HepG2 (cell line): ENCODE measurements around the gene DGCR8. TPM values are rescaled to one million over a fixed set of nuclear protein-coding genes. Genes with fewer than 3 reads are reported as not detected.

ENCODE experiments used
- ATAC-seq: fragments of 200-7000 bp; cut with Tn5 transposase; 3 replicates; pipeline ENCODE4 v1.9.1; 2020; ENCODE audit warnings: mild to moderate bottlenecking, moderate library complexity
- BruUV-seq: library from RNA; stranded (reverse); fragments of 400-500 nt; replicated peaks from 2 replicates; lab custom pipeline; 2021; lab: Mats Ljungman, UMichigan
- CTCF ChIA-PET: fragments of 300-600 bp; formaldehyde crosslinking; extraction: SDS; loops from one replicate; lab custom pipeline; 2021; ENCODE audit warnings: low total read pairs, inconsistent platforms, low intra/inter-chr PET ratio; lab: Yijun Ruan, JAX
- POLR2A ChIA-PET: fragments of 350-600 bp; sonication (Branson Sonifier 250); formaldehyde crosslinking; loops from one replicate; lab custom pipeline; 2020; ENCODE audit warnings: antibody characterized with exemption, inconsistent platforms; lab: Yijun Ruan, JAX
- DNase-seq: peaks from one replicate; pipeline ENCODE4 v3.0.0-alpha.2; 2015; ENCODE audit warnings: low spot score
- FAIRE-seq: peaks from 3 replicates; lab custom pipeline; 2011; peaks lifted over from hg19 to GRCh38; lab: Jason Lieb, UNC
- H2AFZ ChIP-seq: one replicate; pipeline ENCODE4 v1.6.1; 2011; ENCODE audit warnings: low read length, inconsistent platforms
- H3K27ac ChIP-seq: fragments of 300-600 bp; 3 replicates; pipeline ENCODE4 v1.8.0; 2011; ENCODE audit warnings: mixed run types, mild to moderate bottlenecking, mixed read lengths, low read length, inconsistent platforms; ENCODE audit not compliant: insufficient read depth; ENCODE audit errors: extremely low read length
- H3K27me3 ChIP-seq, 2 experiments: fragments of 200-600 bp in 1 of 2; 2 replicates in 1 of 2; 3 replicates in 1 of 2; pipeline versions ENCODE4 v1.6.0 to v1.8.0; 2011; ENCODE audit warnings: low read length in 2 of 2, mild to moderate bottlenecking in 2 of 2, moderate library complexity in 2 of 2, inconsistent platforms in 1 of 2; ENCODE audit not compliant: insufficient read depth in 2 of 2, control insufficient read depth in 1 of 2
- H3K36me3 ChIP-seq, 2 experiments: fragments of 200-600 bp in 1 of 2; replicated peaks in 1 of 2; 2 replicates in 1 of 2; 3 replicates in 1 of 2; pipeline versions ENCODE4 v1.5.1 to v1.8.0; 2011; ENCODE audit warnings: low read length in 2 of 2, inconsistent platforms in 1 of 2; ENCODE audit not compliant: insufficient read depth in 2 of 2, control insufficient read depth in 1 of 2
- H3K4me1 ChIP-seq: 2 replicates; pipeline ENCODE4 v1.5.1; 2012; ENCODE audit warnings: low read length, inconsistent platforms; ENCODE audit not compliant: insufficient read depth
- H3K4me2 ChIP-seq: 2 replicates; pipeline ENCODE4 v1.6.0; 2011; ENCODE audit warnings: low read depth, low read length, inconsistent platforms
- H3K4me3 ChIP-seq, 3 experiments: fragments of 200-600 bp in 1 of 3; sonication (generic), shearing (Covaris generic) in 1 of 3; replicated peaks in 1 of 3; 2 replicates each; pipeline ENCODE4 v1.5.1; 2011 to 2016; ENCODE audit warnings: low read length in 3 of 3, inconsistent platforms in 2 of 3, low read depth in 2 of 3, mild to moderate bottlenecking in 2 of 3, control low read depth in 1 of 3, mixed read lengths in 1 of 3; ENCODE audit not compliant: insufficient read depth in 1 of 3
- H3K79me2 ChIP-seq: one replicate; pipeline ENCODE4 v1.6.1; 2011; ENCODE audit warnings: low read length, inconsistent platforms; ENCODE audit not compliant: insufficient read depth
- H3K9ac ChIP-seq: 2 replicates; pipeline ENCODE4 v1.6.0; 2011; ENCODE audit warnings: mild to moderate bottlenecking, low read depth, low read length, inconsistent platforms; ENCODE audit not compliant: insufficient read depth
- H3K9me3 ChIP-seq: 2 replicates; pipeline ENCODE4 v1.5.1; 2012; ENCODE audit warnings: mild to moderate bottlenecking, low read length
- H4K20me1 ChIP-seq: 2 replicates; pipeline ENCODE4 v1.6.0; 2011; ENCODE audit warnings: inconsistent platforms, mild to moderate bottlenecking, low read length, moderate library complexity; ENCODE audit not compliant: insufficient read depth
- AGO2 ChIP-seq: fragments of 200-400 bp; formaldehyde crosslinking; optimal IDR thresholded peaks from 2 replicates; pipeline ENCODE3; 2017; ENCODE audit warnings: mild to moderate bottlenecking, low read depth, low read length, moderate library complexity
- CHD2 ChIP-seq: IDR thresholded peaks from 2 replicates; pipeline ENCODE4 v1.6.1; 2011; ENCODE audit warnings: low read depth, low read length, improper control_type of control experiment
- DBP ChIP-seq: sonication (generic); formaldehyde crosslinking; IDR thresholded peaks from 2 replicates; pipeline ENCODE4 v1.4.0; 2020; ENCODE audit warnings: missing genetic modification reagents; ENCODE audit errors: not compliant biosample characterization
- NR2F6 ChIP-seq, 2 experiments: IDR thresholded peaks; 2 replicates each; pipeline ENCODE4 v1.6.1; 2016; ENCODE audit warnings: antibody characterized with exemption in 1 of 2, mild to moderate bottlenecking in 1 of 2
- RBM39 ChIP-seq: fragments of 200-400 bp; formaldehyde crosslinking; IDR thresholded peaks from one replicate; pipeline ENCODE4 v1.6.1; 2018; ENCODE audit warnings: antibody characterized with exemption, mild to moderate bottlenecking, low read depth, low read length; ENCODE audit not compliant: poor library complexity, severe bottlenecking
- SMARCE1 ChIP-seq: fragments of 450-650 bp; IDR thresholded peaks from 2 replicates; pipeline ENCODE4 v1.6.1; 2017; ENCODE audit warnings: borderline replicate concordance
- STAT5B ChIP-seq: sonication (generic); formaldehyde crosslinking; IDR thresholded peaks from 2 replicates; pipeline ENCODE4 v1.4.0; 2020; ENCODE audit warnings: missing genetic modification reagents
- U2AF2 ChIP-seq: fragments of 200-400 bp; formaldehyde crosslinking; IDR thresholded peaks from 2 replicates; pipeline ENCODE4 v1.6.1; 2017; ENCODE audit warnings: low read depth, mild to moderate bottlenecking, low read length
- ZBTB20 ChIP-seq: sonication (generic); formaldehyde crosslinking; IDR thresholded peaks from 2 replicates; pipeline ENCODE4 v1.8.1; 2023; ENCODE audit warnings: missing genetic modification reagents, low read depth, mild to moderate bottlenecking, borderline replicate concordance
- ZNF7 ChIP-seq: IDR thresholded peaks from 2 replicates; pipeline ENCODE4 v1.6.1; 2016; ENCODE audit warnings: missing biosample characterization, missing genetic modification reagents
- ZNF781 ChIP-seq: sonication (generic); formaldehyde crosslinking; IDR thresholded peaks from 2 replicates; pipeline ENCODE4 v1.5.1; 2020; ENCODE audit warnings: borderline replicate concordance, mild to moderate bottlenecking, missing genetic modification reagents; ENCODE audit errors: not compliant biosample characterization
- WGBS: methylation state at CpG from one replicate; pipeline ENCODE4 v1.1.6; 2017; ENCODE audit warnings: low lambda C conversion rate; 5-methylcytosine and 5-hydroxymethylcytosine counted together
- in situ Hi-C: cut with HindIII; loops from 2 replicates; pipeline ENCODE4 v1.10.0; 2017; ENCODE audit warnings: low pct_unique_long_range_greater_than_20kb; ENCODE audit not compliant: extremely low pct_ligation_motif_present
- intact Hi-C: fragments of 100-400 bp; cut with micrococcal nuclease; formaldehyde crosslinking; loops from one replicate; pipeline ENCODE4 v1.10.0; 2022; ENCODE audit not compliant: unreplicated experiment
- polyA plus RNA-seq, 8 experiments: library from polyadenylated mRNA; depleted of rRNA in 3 of 8; stranded (reverse) in 7 of 8; unstranded in 1 of 8; fragments of >200 nt; fragmentation: Illumina TruSeq in 4 of 8; extraction: Trizol in 4 of 8; gene quantifications; 2 replicates each; pipeline versions ENCODE4 v1.2.1 to v1.2.3, GENCODE V29; 2011 to 2016; ENCODE audit warnings: low read depth in 4 of 8, missing spikeins in 1 of 8, mixed read lengths in 1 of 8; ENCODE audit not compliant: insufficient read depth in 1 of 8
- total RNA-seq, 5 experiments: library from RNA; depleted of rRNA; stranded (reverse); fragments of >200 nt; fragmentation: Illumina TruSeq; extraction: Trizol; gene quantifications; 2 replicates each; pipeline ENCODE4 v1.2.3, GENCODE V29; 2016; ENCODE audit warnings: low read depth in 1 of 5
- TF ChIP-seq, protein P1 (sequence below): sonication (generic); formaldehyde crosslinking; IDR thresholded peaks from 2 replicates; pipeline ENCODE4 v1.4.0; 2020; ENCODE audit warnings: missing genetic modification reagents

Gene DGCR8
- total and polyA plus RNA-seq, 2 of the 13 experiments (the other 11 are each of a cell fraction or from before 2014, with no cell fraction given): 10.2 to 23.2 TPM

DNA sequence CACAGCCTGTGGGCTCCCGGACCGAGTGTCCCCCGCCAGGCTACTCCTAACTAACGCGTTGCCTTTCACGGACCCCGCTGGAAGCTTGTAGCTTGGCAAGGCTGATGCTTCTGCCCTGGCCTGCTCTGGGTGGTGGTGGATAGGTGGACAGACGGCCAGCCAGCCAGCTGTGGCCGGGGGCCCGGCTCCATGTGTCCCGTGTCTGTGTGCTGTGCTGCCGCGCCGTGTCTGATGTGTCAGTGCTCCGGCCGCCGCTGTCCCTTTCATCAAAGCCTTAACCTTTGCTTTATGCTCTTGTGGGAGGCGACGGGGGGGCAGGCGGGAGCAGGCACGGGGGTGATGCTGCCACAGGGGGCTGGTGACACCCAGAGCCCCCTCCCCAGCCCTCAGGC, 65.8 kb downstream of the DGCR8 start (continued):
- TF ChIP-seq RBM39 (no peak), ZNF7 (CRISPR knock-in tag) (no peak)

DNA sequence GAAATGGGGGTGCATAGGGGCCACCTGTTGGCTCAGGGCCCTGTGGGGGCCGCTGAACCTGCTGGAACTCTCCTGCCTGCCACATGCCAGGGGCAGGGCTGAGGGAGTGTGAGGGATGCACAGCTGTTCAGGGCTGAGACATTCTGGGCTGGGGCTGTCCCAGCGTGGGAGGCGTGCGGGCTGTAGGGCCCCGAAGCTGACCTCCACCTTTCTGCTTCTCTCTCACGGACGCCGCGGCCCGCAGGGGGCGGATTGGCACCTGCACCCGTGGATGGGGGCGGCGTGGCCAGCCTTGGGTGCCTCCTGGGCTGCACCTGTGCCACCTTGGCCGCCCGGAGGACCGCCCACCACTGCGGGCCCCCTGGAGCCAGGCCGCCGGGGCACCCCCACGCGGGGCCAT, 66.7 kb downstream of the DGCR8 start:
- no peak overlapping the region for H2AFZ ChIP-seq
- no CpG with 5 or more reads among the region's 22 CpGs for whole genome bisulfite sequencing
- in situ Hi-C loops (no loop called here), intact Hi-C loops (no loop called here)
- POLR2A ChIA-PET: no interaction called here
- CTCF ChIA-PET: no interaction called here
- DNase-seq: no peak
- H3K4me2 ChIP-seq: 0 out of 2 replicates have a peak overlapping the region, but pooled peaks have one; percentile 7
- no peaks in the 10 kb centered on the region for H3K79me2 ChIP-seq
- 0 out of 2 replicates have a peak, but pooled peaks cover 12% of the 10 kb centered on the region for H3K4me1 ChIP-seq
- no peaks in the 10 kb centered on the region for H3K27me3 ChIP-seq
- no peaks in the 10 kb centered on the region for H4K20me1 ChIP-seq
- BruUV-seq: no TSS peak
- H3K27ac ChIP-seq: no peak overlapping the region
- H3K9me3 ChIP-seq: no peaks in the 10 kb centered on the region
- TF ChIP-seq CHD2: no peak
- TF ChIP-seq AGO2: peak; percentile 65
- peak; percentile 7; the same call in 2 of the 3 replicates for ATAC-seq
- FAIRE-seq: no peak
- no peaks in the 10 kb centered on the region for H3K36me3 ChIP-seq
- no peak overlapping the region for H3K4me3 ChIP-seq
- H3K9ac ChIP-seq: no peak overlapping the region

GRCh38 chr22:20147237-20147988, 67.4 kb downstream of the DGCR8 start:
- FAIRE-seq: no peak
- CTCF ChIA-PET: no interaction called here
- Histone ChIP-seq H4K20me1 (no peaks in the 10 kb centered on the region), H3K4me3 (no peak overlapping the region; a peak in 1 of 6 replicates), H3K27ac (no peak overlapping the region), H3K79me2 (no peaks in the 10 kb centered on the region), H3K9me3 (no peaks in the 10 kb centered on the region), H3K36me3 (no peaks in the 10 kb centered on the region), H2AFZ (no peak overlapping the region), H3K4me1 (0 out of 2 replicates have a peak, but pooled peaks cover 12% of the 10 kb centered on the region), H3K9ac (no peak overlapping the region), H3K4me2 (no peak overlapping the region; the same call in 1 of the 2 replicates), H3K27me3 (peaks cover 4 to 5% of the 10 kb centered on the region in 2 experiments; a peak in 2 of 5 replicates)
- WGBS: 70% methylated on average over 3 of the region's 14 CpGs
- BruUV-seq: no TSS peak
- intact Hi-C loops: no loop called here
- ATAC-seq: peak; percentile 47
- in situ Hi-C loops: no loop called here
- DNase-seq: no peak
- POLR2A ChIA-PET: no interaction called here
- TF ChIP-seq ZNF781 (CRISPR knock-in tag) (no peak), ZBTB20 (CRISPR knock-in tag) (no peak), U2AF2 (no peak), SMARCE1 (no peak), NR2F6 (IDR thresholded peaks at IDR 0.05) (no peak), NR2F6 (CRISPR knock-in tag; IDR thresholded peaks at IDR 0.05) (no peak), STAT5B (CRISPR knock-in tag) (no peak), DBP (CRISPR knock-in tag) (no peak)
- TF ChIP-seq, protein P1, sequence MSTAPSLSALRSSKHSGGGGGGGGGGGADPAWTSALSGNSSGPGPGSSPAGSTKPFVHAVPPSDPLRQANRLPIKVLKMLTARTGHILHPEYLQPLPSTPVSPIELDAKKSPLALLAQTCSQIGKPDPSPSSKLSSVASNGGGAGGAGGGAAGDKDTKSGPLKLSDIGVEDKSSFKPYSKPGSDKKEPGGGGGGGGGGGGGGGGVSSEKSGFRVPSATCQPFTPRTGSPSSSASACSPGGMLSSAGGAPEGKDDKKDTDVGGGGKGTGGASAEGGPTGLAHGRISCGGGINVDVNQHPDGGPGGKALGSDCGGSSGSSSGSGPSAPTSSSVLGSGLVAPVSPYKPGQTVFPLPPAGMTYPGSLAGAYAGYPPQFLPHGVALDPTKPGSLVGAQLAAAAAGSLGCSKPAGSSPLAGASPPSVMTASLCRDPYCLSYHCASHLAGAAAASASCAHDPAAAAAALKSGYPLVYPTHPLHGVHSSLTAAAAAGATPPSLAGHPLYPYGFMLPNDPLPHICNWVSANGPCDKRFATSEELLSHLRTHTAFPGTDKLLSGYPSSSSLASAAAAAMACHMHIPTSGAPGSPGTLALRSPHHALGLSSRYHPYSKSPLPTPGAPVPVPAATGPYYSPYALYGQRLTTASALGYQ (CRISPR knock-in tag): no peak
